HepG2 (cell line): ENCODE measurements around the gene SMARCD1. TPM values are rescaled to one million over a fixed set of nuclear protein-coding genes. Genes with fewer than 3 reads are reported as not detected.

ENCODE experiments used
- BRF2 ChIP-seq: sonication (generic); formaldehyde crosslinking; IDR thresholded peaks from 2 replicates; pipeline ENCODE4 v1.8.1; 2022; ENCODE audit warnings: mild to moderate bottlenecking, missing genetic modification reagents
- HNRNPLL ChIP-seq: fragments of 200-400 bp; formaldehyde crosslinking; IDR thresholded peaks from 2 replicates; pipeline ENCODE4 v1.6.1; 2017; ENCODE audit warnings: mild to moderate bottlenecking, low read depth, low read length; ENCODE audit not compliant: poor library complexity, severe bottlenecking
- HOMEZ ChIP-seq: IDR thresholded peaks from 2 replicates; pipeline ENCODE4 v1.6.1; 2016; ENCODE audit warnings: low read depth
- HOXD1 ChIP-seq: sonication (generic); formaldehyde crosslinking; IDR thresholded peaks from 2 replicates; pipeline ENCODE4 v1.5.0; 2020; ENCODE audit warnings: missing genetic modification reagents
- NBN ChIP-seq: fragments of 450-650 bp; conservative IDR thresholded peaks from 2 replicates; pipeline ENCODE4 v1.6.1; 2017
- POGK ChIP-seq: sonication (generic); formaldehyde crosslinking; conservative IDR thresholded peaks from 2 replicates; pipeline ENCODE4 v1.8.0; 2022; ENCODE audit warnings: mild to moderate bottlenecking, moderate library complexity, missing genetic modification reagents
- RFX5 ChIP-seq: IDR thresholded peaks from 2 replicates; pipeline ENCODE4 v1.6.1; 2011; ENCODE audit warnings: low read depth, low read length, improper control_type of control experiment
- RFXANK ChIP-seq: IDR thresholded peaks from 2 replicates; pipeline ENCODE4 v1.6.1; 2016
- STAG1 ChIP-seq: sonication (generic); formaldehyde crosslinking; IDR thresholded peaks from 2 replicates; pipeline ENCODE4 v1.4.0; 2020; ENCODE audit warnings: missing genetic modification reagents
- SUZ12 ChIP-seq: fragments of 150-350 bp; IDR thresholded peaks from 2 replicates; pipeline ENCODE4 v1.6.1; 2014; ENCODE audit warnings: low read depth, low read length
- TFAP4 ChIP-seq: sonication (generic); IDR thresholded peaks from 2 replicates; pipeline ENCODE4 v1.6.1; 2016; ENCODE audit warnings: low read depth, borderline replicate concordance
- ZFAT ChIP-seq: sonication (generic); formaldehyde crosslinking; conservative IDR thresholded peaks from 2 replicates; pipeline ENCODE4 v1.8.1; 2023; ENCODE audit warnings: missing genetic modification reagents, inconsistent platforms
- ZNF18 ChIP-seq: sonication (generic); formaldehyde crosslinking; IDR thresholded peaks from 2 replicates; pipeline ENCODE4 v1.8.0; 2022; ENCODE audit warnings: mild to moderate bottlenecking, missing genetic modification reagents; ENCODE audit not compliant: insufficient replicate concordance
- ZNF230 ChIP-seq: sonication (generic); formaldehyde crosslinking; IDR thresholded peaks from 2 replicates; pipeline ENCODE4 v1.4.0; 2020; ENCODE audit warnings: mild to moderate bottlenecking, missing genetic modification reagents
- ZNF232 ChIP-seq: sonication (generic); formaldehyde crosslinking; IDR thresholded peaks from 2 replicates; pipeline ENCODE4 v1.4.0; 2020; ENCODE audit warnings: missing genetic modification reagents, borderline replicate concordance
- ZNF451 ChIP-seq: sonication (generic); formaldehyde crosslinking; IDR thresholded peaks from 2 replicates; pipeline ENCODE4 v1.5.0; 2020; ENCODE audit warnings: mild to moderate bottlenecking, missing genetic modification reagents
- ZNF546 ChIP-seq: sonication (generic); formaldehyde crosslinking; conservative IDR thresholded peaks from 2 replicates; pipeline ENCODE4 v1.8.1; 2023; ENCODE audit warnings: mild to moderate bottlenecking, missing genetic modification reagents
- ZNF562 ChIP-seq: sonication (generic); formaldehyde crosslinking; IDR thresholded peaks from 2 replicates; pipeline ENCODE4 v1.8.0; 2022; ENCODE audit warnings: missing genetic modification reagents, borderline replicate concordance
- ZNF574 ChIP-seq: sonication (generic); formaldehyde crosslinking; IDR thresholded peaks from 2 replicates; pipeline ENCODE4 v1.4.0; 2020; ENCODE audit warnings: missing genetic modification reagents
- ZNF644 ChIP-seq: IDR thresholded peaks from 2 replicates; pipeline ENCODE4 v1.6.1; 2016; ENCODE audit warnings: low read depth
- polyA plus RNA-seq, 8 experiments: library from polyadenylated mRNA; depleted of rRNA in 3 of 8; stranded (reverse) in 7 of 8; unstranded in 1 of 8; fragments of >200 nt; fragmentation: Illumina TruSeq in 4 of 8; extraction: Trizol in 4 of 8; gene quantifications; 2 replicates each; pipeline versions ENCODE4 v1.2.1 to v1.2.3, GENCODE V29; 2011 to 2016; ENCODE audit warnings: low read depth in 4 of 8, missing spikeins in 1 of 8, mixed read lengths in 1 of 8; ENCODE audit not compliant: insufficient read depth in 1 of 8
- total RNA-seq, 5 experiments: library from RNA; depleted of rRNA; stranded (reverse); fragments of >200 nt; fragmentation: Illumina TruSeq; extraction: Trizol; gene quantifications; 2 replicates each; pipeline ENCODE4 v1.2.3, GENCODE V29; 2016; ENCODE audit warnings: low read depth in 1 of 5

The SMARCD1 gene
- total and polyA plus RNA-seq, 2 of the 13 experiments (the other 11 are each of a cell fraction or from before 2014, with no cell fraction given) = 51.7 to 54.6 TPM

GRCh38 chr12:50074936-50075807, 10.0 kb upstream of the SMARCD1 start (continued):
- TF ChIP-seq HOMEZ (CRISPR knock-in tag) (no peak), NBN (no peak), SUZ12 (no peak), RFX5 (no peak), ZNF574 (peak; percentile 92), STAG1 (CRISPR knock-in tag) (peak; percentile 99), ZNF546 (CRISPR knock-in tag) (no peak), ZNF230 (CRISPR knock-in tag) (peak; percentile 83), ZNF644 (CRISPR knock-in tag) (no peak; the same call in 1 of the 2 replicates), BRF2 (CRISPR knock-in tag) (no peak), RFXANK (CRISPR knock-in tag) (peak; percentile 27; the same call in 1 of the 2 replicates), TFAP4 (0 out of 2 replicates have a peak, but pooled peaks have one; percentile 18), HNRNPLL (no peak), ZNF451 (CRISPR knock-in tag) (no peak), ZFAT (no peak), ZNF562 (CRISPR knock-in tag) (no peak), ZNF18 (CRISPR knock-in tag) (no peak), ZNF232 (CRISPR knock-in tag) (peak; percentile 24; the same call in 1 of the 2 replicates), HOXD1 (CRISPR knock-in tag) (no peak), POGK (CRISPR knock-in tag) (no peak)
